Measurements from ENCODE around the gene DCDC2C. TPM values are rescaled to one million over a fixed set of nuclear protein-coding genes. Genes with fewer than 3 reads are reported as not detected.

The DCDC2C gene
- total RNA-seq, 1 experiment from 2014 or later: not detected

GRCh38 chr2:3655871-3656761, 47.3 kb upstream of the DCDC2C start:
- CTCF ChIA-PET: interaction anchor here (0.7 kb wide), 1 partner anchor 292 kb away, joined by 7 read pairs; no protein-coding TSS in a partner anchor
- H3K27me3 ChIP-seq (replicated peaks; ENCODE audit: control insufficient read depth, insufficient read depth, low read length): no peaks in the 10 kb centered on the region
- H3K36me3 ChIP-seq (ENCODE audit: control insufficient read depth, insufficient read depth, low read length): no peaks in the 10 kb centered on the region
- no peak overlapping the region for H3K4me3 ChIP-seq (ENCODE audit: low read depth, low read length)
- H3K4me1 ChIP-seq: 0 out of 2 replicates have a peak, but pooled peaks cover 3% of the 10 kb centered on the region
- no peak for TF ChIP-seq CTCF (IDR thresholded peaks at IDR 0.05; ENCODE audit: insufficient read depth in 1 of 2, low read depth in 1 of 2, low read length in 1 of 2, severe bottlenecking in 1 of 2, unreplicated experiment in 1 of 2)
- Mint-ChIP-seq H3K27ac (ENCODE audit: unreplicated experiment) (no peak overlapping the region), H3K36me3 (ENCODE audit: insufficient read depth, unreplicated experiment) (no peaks in the 10 kb centered on the region), H3K9me3 (ENCODE audit: unreplicated experiment) (no peaks in the 10 kb centered on the region), H3K4me1 (ENCODE audit: low read depth, unreplicated experiment) (no peaks in the 10 kb centered on the region), H3K27me3 (ENCODE audit: insufficient read depth, unreplicated experiment) (no peaks in the 10 kb centered on the region), H3K4me3 (ENCODE audit: unreplicated experiment) (no peak overlapping the region)
- POLR2A ChIA-PET: no interaction called here
- BruUV-seq (replicated peaks): no TSS peak
- intact Hi-C loops (cut with micrococcal nuclease; ENCODE audit: unreplicated experiment): no loop called here
- DNase-seq: no peak
- H3K9me3 ChIP-seq: no peaks in the 10 kb centered on the region

GRCh38 chr2:3656762-3657721, 46.3 kb upstream of the DCDC2C start:
- Mint-ChIP-seq H3K27ac (ENCODE audit: unreplicated experiment) (no peak overlapping the region), H3K9me3 (ENCODE audit: unreplicated experiment) (no peaks in the 10 kb centered on the region), H3K4me1 (ENCODE audit: low read depth, unreplicated experiment) (no peaks in the 10 kb centered on the region), H3K4me3 (ENCODE audit: unreplicated experiment) (no peak overlapping the region), H3K36me3 (ENCODE audit: insufficient read depth, unreplicated experiment) (no peaks in the 10 kb centered on the region), H3K27me3 (ENCODE audit: insufficient read depth, unreplicated experiment) (no peaks in the 10 kb centered on the region)
- CTCF ChIA-PET: interaction anchor here (0.7 kb wide), 1 partner anchor 291 kb away, joined by 7 read pairs; no protein-coding TSS in a partner anchor
- no TSS peak for BruUV-seq (replicated peaks)
- Histone ChIP-seq H3K27me3 (replicated peaks; ENCODE audit: control insufficient read depth, insufficient read depth, low read length) (no peaks in the 10 kb centered on the region), H3K4me3 (ENCODE audit: low read depth, low read length) (no peak overlapping the region), H3K9me3 (no peaks in the 10 kb centered on the region), H3K36me3 (ENCODE audit: control insufficient read depth, insufficient read depth, low read length) (no peaks in the 10 kb centered on the region), H3K4me1 (0 out of 2 replicates have a peak, but pooled peaks cover 3% of the 10 kb centered on the region)
- no peak for TF ChIP-seq CTCF (IDR thresholded peaks at IDR 0.05; ENCODE audit: insufficient read depth in 1 of 2, low read depth in 1 of 2, low read length in 1 of 2, severe bottlenecking in 1 of 2, unreplicated experiment in 1 of 2)
- intact Hi-C loops (cut with micrococcal nuclease; ENCODE audit: unreplicated experiment): no loop called here
- POLR2A ChIA-PET: no interaction called here
- no peak for DNase-seq

- Mint-ChIP-seq H3K9me3 (ENCODE audit: unreplicated experiment) (no peaks in the 10 kb centered on the region), H3K27me3 (ENCODE audit: insufficient read depth, unreplicated experiment) (no peaks in the 10 kb centered on the region), H3K27ac (ENCODE audit: unreplicated experiment) (no peak within 1 kb of the TSS), H3K4me1 (ENCODE audit: low read depth, unreplicated experiment) (no peaks in the 10 kb centered on the region), H3K4me3 (ENCODE audit: unreplicated experiment) (no peak within 1 kb of the TSS), H3K36me3 (ENCODE audit: insufficient read depth, unreplicated experiment) (no peaks in the 10 kb centered on the region)
- H3K27me3 ChIP-seq (replicated peaks; ENCODE audit: control insufficient read depth, insufficient read depth, low read length): no peaks in the 10 kb centered on the region
- H3K4me3 ChIP-seq (ENCODE audit: low read depth, low read length): no peak within 1 kb of the TSS
- ChIA-PET CTCF (no interaction called here), POLR2A (no interaction called here)
- no TSS peak for BruUV-seq (replicated peaks)
- intact Hi-C loops (cut with micrococcal nuclease; ENCODE audit: unreplicated experiment): no loop called here
- no peaks in the 10 kb centered on the region for H3K36me3 ChIP-seq (ENCODE audit: control insufficient read depth, insufficient read depth, low read length)
- H3K9me3 ChIP-seq: no peaks in the 10 kb centered on the region
- DNase-seq: no peak
- TF ChIP-seq CTCF (IDR thresholded peaks at IDR 0.05; ENCODE audit: insufficient read depth in 1 of 2, low read depth in 1 of 2, low read length in 1 of 2, severe bottlenecking in 1 of 2, unreplicated experiment in 1 of 2): no peak
- no peaks in the 10 kb centered on the region for H3K4me1 ChIP-seq
These were observed 45.5 kb upstream of the DCDC2C start, which contains the start of gene ALLC for GRCh38 chr2:3657881-3658280. ALLC (plus strand) TSS chr2:3658200; CDS start chr2:3671158, 12,958 bp downstream.
